Stimulated activated CD4-positive, alpha-beta T cell treated with anti-CD3 and anti-CD28 coated beads, Interleukin-12 subunit alpha, Interleukin-12 subunit beta, amount 100 ng/mL, for 24 hours (primary cell): ENCODE results near the gene ANKIB1.
"Not testable (repeated sequence)": the region's sequence is repeated elsewhere in the genome, so short reads cannot be mapped to it uniquely, and the experiment has no call there.

Source experiments
- DNase-seq, 2 experiments: peaks; one replicate each; pipeline ENCODE4 v3.0.0-alpha.2; 2020; ENCODE audit warnings: low read depth in 2 of 2

The ANKIB1 gene

DNA sequence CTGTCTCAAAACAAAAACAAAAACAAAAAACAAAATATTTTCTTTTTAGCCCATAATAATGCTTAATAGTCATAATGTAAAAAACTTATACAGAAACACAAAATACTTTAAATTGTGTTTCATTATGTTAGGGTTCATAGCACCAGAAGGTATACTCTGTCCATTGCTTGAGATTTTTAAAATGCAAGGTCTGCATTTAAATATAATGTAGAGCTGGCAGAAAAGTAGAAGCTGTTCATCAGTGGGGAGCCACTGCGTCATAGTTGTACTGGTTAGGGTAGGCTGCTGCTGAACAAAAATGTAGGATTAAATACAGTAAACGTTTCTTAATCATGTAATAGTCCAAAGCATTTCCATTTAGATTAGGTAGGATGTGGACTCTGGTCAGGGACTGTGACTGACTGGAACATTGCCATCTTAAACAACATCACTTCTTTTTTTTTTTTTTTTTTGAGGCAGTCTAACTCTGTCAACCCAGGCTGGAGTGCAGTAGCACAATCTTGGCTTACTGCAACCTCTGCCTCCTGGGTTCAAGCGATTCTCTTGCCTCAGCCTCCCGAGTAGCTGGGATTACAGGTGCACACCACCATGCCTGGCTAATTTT, 85.2 kb downstream of the ANKIB1 start:
- no peak for DNase-seq

DNA sequence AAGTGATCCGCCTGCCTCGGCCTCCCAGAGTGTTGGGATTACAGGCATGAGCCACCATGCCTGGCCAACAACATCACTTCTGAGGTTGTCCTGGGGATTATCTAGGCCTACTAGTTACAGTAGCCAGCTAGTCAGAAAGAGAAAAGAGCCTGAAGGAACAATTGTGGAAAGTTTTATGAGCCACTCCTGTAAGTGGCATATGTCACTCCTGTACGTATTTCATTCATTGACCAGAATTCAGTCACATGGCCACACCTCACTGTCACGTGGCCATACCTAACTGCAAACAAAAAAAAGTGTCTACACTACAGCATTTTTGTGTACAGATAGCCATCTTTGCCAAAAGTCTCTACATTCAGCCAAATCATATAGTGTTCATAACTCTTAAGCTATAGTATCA, 85.7 kb downstream of the ANKIB1 start:
- DNase-seq = no peak

DNA sequence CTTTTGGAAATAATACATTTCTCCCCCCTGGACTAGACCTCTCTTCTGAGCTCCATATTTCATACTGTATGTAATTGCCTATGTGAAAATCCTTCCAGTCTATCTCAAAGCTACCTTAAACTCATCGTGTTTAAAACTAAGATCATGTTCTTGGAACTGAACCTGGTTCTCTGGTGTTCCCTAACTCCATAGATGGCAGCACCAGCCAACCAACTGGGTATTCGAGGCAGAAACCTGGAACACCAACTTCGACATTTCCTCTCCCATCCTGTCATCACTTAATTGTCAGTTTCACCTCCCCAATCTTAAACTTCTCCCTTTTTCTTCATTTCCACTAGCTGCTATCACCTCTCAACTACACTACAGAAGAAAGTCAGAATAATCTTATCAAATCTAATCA, 87.0 kb downstream of the ANKIB1 start:
- no peak for DNase-seq

DNA sequence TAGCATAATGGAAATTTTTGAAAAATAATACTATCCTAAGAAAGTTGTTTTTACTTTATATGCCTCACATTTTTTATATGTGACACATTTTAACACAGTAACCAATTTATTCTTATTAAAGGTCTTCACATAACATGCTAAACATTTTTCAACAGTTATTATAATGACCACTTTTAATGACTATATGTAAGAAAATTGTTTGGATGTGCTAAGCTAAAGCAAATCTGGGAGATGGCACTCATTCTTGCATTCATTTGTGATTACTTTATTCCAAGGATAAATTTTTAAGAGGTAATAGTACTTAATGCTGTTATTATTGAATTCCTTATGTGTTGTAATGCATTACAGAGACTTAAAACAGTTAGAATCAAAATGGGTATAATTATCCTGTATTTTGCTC, 88.1 kb downstream of the ANKIB1 start:
- no peak for DNase-seq

DNA sequence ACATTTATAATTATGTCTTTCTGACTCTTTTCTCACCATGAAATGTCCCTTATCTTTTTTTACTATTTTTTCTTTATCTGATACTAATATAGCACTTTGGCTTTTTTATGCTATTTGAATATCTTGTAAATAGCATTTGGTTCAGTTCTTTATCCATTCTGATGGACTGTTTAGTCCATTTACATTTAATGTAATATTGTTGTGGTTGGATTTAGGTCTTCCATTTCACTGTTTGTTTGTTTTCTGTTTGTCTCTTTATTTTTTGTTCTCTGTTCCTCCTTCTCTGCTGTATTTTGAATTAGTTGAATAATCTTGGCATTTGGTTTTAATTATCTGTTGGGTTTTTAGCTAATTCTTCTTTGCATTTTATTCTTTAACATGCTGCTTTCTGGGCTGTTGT, 89.8 kb downstream of the ANKIB1 start:
- DNase-seq = no peak

DNA sequence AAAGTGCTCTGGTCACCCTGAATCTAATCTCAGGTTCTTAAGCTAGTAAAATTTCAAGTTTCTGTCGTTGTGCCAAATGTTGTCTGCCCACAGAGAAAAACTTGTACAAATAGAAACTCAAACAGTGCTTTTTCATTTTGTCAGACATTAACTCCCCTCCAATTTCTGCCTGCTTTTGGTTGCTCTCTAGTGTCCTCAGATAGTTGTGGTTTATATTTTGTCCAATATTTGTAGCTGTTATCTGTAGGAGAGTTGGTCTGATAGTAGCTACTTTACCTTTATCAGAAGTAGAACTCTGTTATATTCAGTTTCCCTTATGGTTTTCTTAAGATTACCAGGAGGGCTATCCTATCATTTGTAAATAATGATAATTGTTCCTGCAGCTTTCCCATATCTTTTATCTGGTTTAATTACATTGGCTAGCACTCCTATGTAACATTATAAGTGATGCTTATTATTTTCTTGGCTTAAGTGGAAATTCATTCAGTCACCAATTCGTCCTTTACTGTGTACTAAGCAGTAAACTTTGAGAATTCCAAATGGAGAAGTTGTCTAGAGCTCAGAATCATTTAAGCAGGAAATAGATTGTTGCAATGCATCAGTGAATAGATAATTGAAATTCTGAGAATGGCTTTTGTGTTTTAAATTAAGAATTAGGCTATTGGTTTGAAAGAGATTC, 91.0 kb downstream of the ANKIB1 start:
- DNase-seq = no peak

DNA sequence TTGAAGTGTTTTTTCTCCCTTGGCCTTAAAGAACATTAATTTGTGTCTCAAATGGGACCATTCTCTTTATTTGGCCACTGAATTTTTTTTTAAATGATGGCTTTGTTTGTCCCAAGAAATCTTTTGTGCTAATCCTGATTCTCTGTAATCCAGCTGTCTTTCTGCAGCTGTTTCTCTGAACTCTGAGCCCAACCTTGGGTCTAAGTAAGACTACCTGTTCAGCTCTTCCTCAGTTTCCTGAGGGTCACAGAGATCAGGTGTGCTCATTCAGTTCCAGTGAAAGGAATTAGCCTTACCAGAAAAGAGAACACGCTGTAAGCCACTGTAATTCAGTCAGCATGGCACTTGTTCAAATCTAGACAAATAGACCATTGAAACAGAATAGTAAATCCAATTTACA, 94.2 kb downstream of the ANKIB1 start:
- no peak for DNase-seq

DNA sequence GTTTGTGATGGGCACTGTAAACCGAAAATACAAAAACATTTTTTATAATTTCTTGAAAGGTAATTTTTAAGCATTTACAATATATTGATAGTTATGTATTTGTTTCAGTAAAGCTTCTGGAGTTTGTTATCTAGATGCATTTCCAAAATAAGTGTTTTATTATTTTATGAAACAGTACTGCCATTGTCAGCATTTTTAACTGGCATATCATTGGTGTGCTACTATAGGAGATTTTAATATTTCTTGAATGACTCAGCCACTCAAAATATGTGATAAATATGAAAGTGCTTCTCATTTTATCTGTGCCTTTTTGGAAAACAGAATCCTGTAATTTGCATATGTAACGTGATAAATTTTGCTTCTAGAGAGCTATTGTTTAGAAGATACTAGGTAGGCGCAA, 97.9 kb downstream of the ANKIB1 start:
- no peak for DNase-seq

DNA sequence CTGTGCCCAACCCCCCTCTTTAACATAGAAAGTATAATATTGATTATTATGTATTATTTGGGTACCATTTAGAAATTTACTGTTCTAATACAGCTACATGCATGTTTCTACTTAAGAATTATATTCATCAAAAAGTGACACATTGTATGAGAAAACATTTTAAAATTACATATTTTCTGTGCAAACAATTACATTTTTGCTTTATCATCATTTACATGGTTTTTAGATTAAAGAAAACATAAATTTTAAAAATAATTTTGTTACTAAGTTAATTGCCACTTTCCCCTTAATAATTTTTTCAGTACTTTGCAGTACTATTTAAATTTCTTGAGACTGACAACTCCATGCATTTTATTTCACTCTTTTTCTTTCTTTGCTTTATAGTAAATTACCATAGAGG, 106.2 kb downstream of the ANKIB1 start:
- DNase-seq = no peak

DNA sequence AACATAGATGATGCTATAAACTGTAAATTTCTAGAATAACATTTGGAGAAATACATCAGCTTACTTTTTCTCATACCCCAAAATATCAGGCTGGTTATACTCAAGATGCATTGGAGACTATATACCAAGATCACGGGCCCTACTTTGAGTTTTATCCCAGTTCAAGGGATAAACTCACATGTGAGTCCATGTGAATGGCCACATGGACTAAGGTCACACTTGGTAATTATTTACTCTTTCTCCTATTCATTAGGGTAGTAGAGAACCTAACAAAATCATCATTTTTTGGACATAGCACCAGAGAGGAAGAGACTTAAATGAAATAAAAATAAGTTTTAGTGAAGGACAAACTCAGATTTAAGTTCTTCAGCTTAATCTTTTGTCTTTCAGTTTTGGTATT, 108.4 kb downstream of the ANKIB1 start:
- DNase-seq = no peak

DNA sequence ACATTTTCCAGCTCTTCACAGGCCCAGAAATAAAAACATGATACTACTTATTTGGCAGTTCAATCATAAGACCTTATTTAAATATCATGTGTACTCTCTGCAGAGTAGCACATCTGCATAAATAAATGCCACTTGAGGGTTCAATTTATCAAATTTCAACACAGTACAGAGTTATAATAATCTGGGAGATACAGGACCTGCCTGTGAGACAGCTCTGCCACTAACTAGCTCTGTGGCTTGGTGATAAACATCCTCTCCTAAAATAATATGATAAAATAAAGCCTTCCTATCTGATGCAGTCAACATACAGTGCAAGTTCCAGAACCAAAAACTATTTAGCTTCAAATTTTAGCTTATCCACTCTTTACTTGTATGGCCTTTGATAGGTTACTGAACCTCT, 110.6 kb downstream of the ANKIB1 start:
- DNase-seq = no peak

DNA sequence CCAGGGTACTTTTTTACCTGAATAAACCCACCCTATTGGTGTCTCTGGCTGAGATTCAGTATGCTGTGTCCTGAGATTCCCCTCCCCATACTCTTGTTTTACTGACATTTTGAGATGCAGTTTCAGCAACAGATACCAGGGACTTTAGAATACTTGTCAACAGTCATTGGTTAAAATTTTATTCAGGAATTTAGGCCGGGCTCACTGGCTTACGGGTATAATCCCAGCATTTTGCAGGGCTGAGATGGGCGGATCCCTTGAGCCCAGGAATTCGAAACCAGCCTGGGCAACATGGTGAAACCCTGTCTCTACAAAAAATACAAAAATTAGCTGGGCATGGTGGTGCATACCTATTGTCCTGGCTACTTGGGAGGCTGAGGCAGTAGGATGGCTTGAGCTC, 111.5 kb downstream of the ANKIB1 start:
- no peak for DNase-seq

DNA sequence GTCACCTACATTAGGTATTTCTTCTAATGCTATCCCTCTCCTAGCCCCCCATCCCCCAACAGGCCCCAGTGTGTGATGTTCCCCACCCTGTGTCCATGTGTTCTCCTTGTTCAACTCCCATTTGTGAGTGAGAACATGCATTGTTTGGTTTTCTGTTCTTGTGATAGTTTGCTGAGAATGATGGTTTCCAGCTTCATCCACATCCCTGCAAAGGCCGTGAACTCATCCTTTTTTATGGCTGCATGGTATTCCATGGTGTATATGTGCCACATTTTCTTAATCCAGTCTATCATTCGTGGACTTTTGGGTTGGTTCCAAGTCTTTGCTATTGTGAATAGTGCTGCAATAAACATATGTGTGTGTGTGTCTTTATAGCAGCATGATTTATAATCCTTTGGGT, 113.4 kb downstream of the ANKIB1 start:
- DNase-seq = not testable (repeated sequence)

DNA sequence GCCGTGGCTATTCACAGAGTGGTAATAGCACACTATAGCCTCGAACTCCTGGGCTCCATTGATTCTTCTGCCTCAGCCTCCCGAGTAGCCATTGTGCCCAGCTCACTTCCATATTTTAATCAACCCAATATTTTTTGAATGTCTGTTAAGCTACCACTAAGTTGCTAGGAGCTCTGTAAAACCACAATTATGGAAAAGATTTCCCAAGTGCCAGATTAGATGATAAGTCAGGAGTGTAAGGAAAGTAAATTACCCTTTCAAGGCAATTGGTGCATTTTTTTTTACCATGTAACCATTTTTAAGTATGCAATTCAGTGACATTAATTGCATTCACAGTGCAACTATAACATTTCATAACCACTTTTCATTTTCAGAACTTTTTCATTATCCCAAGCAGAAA, 114.0 kb downstream of the ANKIB1 start:
- DNase-seq = no peak

DNA sequence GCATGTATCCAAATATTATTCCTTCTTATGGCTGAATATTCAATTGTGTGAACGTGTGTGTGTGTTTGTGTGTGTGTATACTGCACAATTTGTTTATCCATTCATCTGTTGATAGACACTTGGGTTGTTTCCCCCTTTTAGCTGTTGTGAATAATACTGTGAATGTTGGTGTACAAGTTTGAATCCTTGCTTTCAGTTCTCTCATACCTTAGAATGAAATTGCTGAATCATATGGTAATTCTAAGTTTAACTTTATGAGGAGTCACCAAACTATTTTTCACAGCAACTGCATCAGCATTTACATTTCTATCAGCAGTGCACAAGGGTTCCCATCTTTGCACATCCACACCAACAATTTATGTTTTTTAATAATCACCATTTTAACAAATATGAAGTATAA, 114.6 kb downstream of the ANKIB1 start:
- DNase-seq = no peak

DNA sequence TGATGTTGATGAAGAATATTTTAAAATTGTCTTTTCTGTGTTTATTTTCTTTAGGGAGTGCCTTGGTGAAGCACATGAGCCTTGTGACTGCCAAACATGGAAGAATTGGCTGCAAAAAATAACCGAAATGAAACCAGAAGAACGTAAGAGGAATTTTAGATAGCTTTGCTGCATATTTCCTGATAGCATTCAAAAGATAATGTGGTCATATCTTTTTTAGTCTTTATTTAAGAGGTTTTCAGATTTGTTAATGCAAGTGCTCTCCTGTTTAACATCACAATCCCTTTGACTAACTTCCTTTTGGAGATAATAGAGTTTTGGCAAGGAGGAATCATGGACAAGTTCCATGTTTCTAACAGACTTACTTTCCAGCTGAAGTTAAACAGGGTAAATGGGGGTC, 116.4 kb downstream of the ANKIB1 start:
- DNase-seq = no peak

DNA sequence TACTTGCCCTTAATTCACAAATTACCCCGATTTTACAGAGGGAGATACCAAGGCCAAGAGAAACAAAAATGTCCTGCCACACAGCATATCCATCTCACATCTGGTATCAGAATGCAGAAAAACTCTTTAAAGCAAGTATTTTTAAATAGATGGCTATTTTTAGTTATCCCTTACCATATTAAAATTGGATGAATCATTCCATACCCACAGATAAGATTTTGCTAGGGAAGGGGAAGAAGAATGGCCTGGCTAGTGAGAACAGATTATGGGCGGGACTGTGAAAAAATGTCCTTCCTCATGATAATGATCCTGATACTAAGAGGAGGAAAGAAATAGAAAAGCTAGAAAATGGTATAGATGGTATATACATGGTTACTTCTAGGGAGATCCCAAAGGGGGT, 121.0 kb downstream of the ANKIB1 start:
- DNase-seq = no peak

DNA sequence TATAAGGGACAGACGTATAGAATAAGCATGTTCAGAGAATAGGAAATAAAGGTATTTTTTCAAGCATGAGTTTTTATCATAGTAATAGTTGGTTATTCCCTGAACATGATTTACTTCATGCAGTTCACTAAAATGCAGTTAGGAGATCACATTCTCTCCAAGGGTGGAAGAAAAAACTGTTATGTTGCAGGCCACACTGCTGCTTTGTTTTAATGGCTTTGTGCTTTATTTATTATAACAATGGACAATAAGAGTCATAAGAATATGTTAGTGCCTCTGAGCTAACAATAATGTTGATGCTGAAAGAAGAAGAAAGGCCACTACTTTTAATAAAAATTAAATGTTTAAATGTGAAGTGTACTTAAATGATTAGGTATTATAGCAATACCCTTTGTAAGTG, 123.0 kb downstream of the ANKIB1 start:
- no peak for DNase-seq

DNA sequence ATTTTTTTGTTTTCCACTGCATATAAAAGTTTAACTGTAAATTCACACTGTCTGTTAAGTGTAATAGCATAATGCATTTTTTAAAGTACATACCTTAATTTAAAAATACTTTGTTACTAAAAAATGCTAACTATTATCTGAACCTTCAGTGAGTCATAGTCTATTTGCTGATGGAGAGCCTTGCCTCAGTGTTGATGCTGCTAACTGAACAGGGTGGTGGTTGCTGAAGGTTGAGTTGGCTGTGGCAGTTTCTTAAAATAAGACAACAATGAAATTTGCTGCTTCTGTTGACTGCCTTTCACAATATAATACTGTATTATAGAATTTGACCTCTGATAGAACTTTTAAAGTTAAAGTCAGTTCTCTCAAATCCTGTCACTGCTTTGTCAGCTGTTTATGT, 129.2 kb downstream of the ANKIB1 start:
- no peak for DNase-seq

DNA sequence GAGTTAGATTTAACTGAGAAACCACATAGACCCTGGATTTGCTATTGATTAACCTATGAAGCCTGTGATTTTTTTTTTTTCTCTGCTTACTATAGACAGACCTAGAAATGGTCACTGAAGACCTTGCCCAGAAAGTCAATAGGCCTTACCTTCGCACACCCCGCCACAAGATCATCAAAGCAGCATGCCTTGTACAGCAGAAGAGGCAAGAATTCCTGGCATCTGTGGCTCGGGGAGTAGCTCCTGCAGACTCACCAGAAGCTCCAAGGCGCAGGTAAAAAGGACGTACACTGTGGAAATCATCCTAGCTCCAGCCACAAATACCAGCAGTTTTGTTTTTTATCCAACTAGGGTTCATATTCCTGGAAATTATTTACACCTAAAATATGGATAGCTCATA, 145.3 kb downstream of the ANKIB1 start:
- DNase-seq = no peak

DNA sequence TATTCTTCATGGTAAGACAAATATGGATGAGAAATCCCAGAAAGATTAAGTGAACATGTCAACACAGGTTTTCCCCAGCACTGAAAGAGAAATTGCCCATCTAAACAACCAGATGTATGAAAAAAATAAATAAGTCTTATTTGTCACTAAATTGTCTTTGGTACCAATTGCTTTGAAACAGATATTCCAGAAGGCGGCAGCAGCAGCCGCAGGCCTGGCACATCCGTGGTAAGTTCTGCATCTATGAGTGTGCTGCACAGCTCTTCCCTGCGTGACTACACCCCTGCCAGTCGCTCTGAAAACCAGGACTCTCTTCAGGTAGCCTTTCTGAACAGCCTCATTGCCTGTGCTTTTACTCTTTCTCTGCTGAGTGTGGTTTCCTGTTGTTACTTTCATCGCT, 151.8 kb downstream of the ANKIB1 start:
- DNase-seq = no peak

DNA sequence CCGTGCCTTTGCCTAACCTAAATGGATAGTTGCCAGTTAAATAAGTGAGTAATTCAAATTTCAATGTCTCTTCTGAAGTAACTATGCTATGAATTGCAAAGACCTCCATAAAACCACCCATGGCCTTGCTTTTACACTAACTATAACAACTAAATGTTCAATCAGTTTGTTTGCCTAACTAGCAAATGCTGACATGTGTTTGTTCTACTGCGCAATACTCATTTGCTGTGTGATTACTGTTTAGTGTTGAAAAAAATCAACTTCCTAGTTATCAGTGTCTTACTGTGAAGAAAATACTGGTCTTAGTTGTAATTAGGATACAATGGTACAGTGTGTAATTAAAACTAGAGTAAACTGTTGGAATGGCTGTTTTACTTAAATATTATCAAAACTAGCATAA, 154.2 kb downstream of the ANKIB1 start:
- DNase-seq = no peak

DNA sequence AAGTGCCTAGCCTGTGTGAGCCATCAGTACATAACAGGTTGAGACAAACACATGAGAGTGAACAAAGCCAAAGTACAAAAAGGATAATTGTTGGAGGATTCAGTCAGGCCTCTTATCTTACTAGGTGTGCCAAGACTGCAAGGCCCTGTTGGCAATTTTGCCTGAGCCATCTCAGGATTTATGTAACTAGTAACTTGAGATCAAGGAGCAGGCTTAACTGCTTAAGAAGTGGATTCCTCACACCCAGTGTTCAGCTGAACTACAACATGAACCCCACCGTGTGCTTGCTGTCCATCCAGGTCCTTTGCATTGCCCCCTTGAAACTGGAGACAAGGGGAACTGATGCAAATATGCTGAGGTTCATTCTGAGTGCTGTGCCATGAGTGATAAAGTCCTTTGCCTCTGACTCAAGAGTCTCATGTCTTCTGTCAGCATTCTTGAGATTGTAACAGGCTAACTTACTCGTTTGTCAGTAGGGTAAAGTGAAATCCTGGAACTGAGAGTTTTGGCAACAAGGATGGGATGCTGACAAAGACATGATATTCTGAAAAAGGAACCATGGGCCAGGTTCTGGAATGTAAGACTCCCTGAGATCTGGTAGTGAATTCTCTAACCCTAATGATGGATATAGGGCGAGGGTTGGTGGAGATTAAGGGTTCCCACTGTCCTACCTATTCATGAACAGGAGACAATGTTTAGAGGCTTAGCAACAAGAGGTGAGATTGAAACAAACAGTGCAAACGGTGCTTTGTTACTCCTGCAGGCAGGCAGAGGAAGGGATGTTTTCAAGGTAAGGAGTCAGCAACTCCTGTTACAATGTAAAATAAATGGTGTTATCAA, 157.4 kb downstream of the ANKIB1 start:
- no peak for DNase-seq
